Activated CD8-positive, alpha-beta memory T cell treated with anti-CD3 and anti-CD28 coated beads for 4 hours (primary cell): Measurements from ENCODE around the gene ZNF224.

Source experiments
- DNase-seq, 2 donors: peaks; one replicate each; pipeline ENCODE4 v3.0.0-alpha.2; 2020; ENCODE audit warnings: low read depth in 2 of 2

The ZNF224 gene

GRCh38 chr19:44131955-44132354 lies 37.8 kb downstream of the ZNF224 start:
- no peak for DNase-seq

GRCh38 chr19:44141191-44142058 lies 47.3 kb downstream of the ZNF224 start, which contains the start of gene ZNF234:
Gene ZNF234 (plus strand): TSS chr19:44141554. CDS start chr19:44144633, 3,079 bp downstream.
- DNase-seq, result peak; percentile 42 to 63

GRCh38 chr19:44142059-44142433 lies 47.9 kb downstream of the ZNF224 start:
- no peak for DNase-seq

- DNase-seq, result no peak
Measured at GRCh38 chr19:44149776-44150175, 55.6 kb downstream of the ZNF224 start.

GRCh38 chr19:44151491-44151890 lies 57.3 kb downstream of the ZNF224 start:
- DNase-seq, result no peak

GRCh38 chr19:44156475-44156874 lies 62.3 kb downstream of the ZNF224 start:
- DNase-seq, result no peak
